Amniotic epithelial cell (primary cell): ENCODE measurements around the gene CEP164.

ENCODE experiments used
- DNase-seq: peaks from one replicate; pipeline ENCODE4 v3.0.0-alpha.2; 2010; ENCODE audit warnings: low read depth

Gene CEP164

DNA sequence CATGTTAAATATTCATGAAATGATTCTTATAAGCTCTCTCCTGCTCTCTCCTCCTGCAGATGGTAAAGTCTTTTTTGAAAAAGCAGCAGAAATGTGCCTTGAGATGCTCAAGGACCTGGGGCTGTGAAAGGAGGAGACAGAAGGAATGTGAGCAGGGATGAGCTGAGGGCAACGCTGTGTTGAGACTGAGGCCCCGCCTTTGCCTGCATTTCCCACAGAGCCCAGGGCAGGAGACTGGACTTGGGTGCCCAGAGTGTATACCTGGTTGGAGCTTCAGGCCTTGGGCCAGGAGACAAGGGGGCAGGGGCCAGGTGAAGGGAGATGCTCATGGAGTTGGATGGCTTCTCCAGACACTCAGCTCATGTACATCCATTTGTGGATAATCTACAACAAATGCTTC lies 39.2 kb downstream of the CEP164 start:
- no peak for DNase-seq

DNA sequence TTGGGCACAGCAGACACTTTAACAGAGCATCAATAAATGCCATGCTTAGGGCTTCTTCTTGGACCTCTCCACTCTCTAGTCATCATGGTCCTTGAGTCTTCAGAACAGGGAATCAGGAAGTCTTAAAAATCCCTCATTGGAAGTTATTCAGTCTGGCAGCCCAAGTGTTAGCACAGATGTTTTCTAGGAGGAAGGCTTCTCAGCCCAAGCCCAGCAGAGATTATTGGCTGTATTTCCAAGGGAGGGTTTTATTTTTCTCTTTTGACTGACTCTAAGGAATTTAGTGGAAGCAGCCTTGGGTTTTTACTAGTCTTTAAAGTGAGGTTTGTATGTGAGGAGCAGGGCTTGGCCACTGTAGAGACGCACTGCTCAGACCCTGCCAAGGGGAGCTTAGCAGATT lies 41.9 kb downstream of the CEP164 start:
- no peak for DNase-seq

- DNase-seq, result no peak
Observed at GRCh38 chr11:117371453-117371852, 43.8 kb downstream of the CEP164 start.

- no peak for DNase-seq
Observed at GRCh38 chr11:117374316-117375055, 46.8 kb downstream of the CEP164 start.

GRCh38 chr11:117375960-117376359 lies 48.3 kb downstream of the CEP164 start:
- no peak for DNase-seq

DNA sequence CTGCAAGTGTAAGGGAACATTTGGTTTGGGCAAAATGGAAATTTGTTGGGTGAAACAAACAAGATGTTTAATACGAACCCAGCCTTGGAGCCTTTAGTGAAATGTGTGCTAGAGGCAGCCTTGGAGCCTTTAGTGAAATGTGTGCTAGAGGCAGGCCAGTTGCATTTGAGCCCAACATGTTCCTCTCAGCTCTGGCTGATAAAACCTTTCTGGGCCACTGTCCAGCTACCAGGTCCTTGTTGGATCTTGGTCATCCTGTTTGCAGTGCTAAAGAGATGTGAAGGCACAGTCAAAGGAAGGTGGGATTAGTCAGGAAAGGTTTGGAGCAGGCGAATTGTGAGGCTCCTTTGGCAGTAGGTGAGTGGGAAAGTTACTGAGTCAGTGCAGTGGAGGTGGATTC lies 48.9 kb downstream of the CEP164 start:
- no peak for DNase-seq

GRCh38 chr11:117378976-117379865 lies 51.6 kb downstream of the CEP164 start:
- no peak for DNase-seq

- no peak for DNase-seq
Observed at GRCh38 chr11:117380676-117381075, 53.0 kb downstream of the CEP164 start.

DNA sequence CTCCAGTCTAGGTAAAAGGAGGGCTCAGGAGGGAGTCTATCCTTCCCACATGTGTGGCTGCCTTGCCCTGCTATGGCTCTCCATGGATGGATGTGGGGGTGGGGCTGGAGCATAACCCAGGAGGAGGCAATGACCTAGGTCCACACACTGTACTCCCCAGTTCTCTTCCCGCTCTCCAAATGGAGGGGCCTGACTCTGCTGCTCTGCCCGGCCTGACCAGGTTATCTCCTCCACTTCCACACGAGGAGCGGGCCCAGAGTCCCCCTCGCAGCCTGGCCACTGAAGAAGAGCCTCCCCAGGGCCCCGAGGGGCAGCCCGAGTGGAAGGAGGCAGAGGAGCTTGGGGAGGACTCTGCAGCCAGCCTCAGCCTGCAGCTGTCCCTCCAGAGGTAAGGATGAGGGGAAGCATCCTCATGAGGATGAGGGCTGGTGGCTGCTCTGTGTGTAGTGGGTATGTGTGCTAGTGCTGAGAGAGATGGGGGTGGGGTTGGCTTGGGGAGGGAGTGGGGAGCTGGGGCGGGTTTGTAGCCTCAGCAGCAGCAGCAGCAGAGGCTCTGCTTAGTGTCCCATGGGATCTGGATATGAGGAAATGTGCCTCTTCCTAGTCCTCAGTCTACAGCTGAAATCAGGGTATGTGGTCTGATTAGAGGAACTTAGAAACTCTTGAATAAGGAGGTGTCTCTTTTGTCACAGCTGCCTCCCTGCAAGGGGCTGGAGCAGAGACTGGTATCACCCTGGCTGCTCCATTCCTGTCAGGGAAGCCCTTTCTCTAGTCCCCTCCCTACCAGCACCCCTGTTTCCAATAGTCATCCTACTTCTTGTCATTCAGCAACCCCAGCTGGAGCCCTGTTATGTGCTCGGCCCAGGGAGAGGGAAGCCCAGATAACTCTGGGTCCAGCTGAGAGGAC lies 54.1 kb downstream of the CEP164 start:
- DNase-seq, result no peak

DNA sequence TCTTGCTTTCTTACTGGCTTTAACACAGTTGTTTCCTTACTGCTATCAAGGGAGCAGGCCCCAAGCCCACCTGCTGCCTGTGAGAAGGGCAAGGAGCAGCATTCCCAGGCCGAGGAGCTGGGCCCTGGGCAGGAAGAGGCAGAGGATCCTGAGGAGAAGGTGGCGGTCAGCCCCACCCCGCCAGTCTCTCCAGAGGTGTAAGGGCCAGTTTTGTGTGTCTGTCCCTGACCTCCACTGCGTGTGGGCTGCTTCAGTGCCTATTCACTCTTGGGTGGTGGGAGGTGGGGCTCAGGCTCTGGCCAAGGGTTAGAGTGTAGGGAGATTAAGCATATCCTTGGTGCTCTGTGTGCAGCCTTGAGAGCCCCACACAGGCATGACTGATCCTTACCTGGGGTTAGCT lies 55.1 kb downstream of the CEP164 start:
- DNase-seq, result no peak

DNA sequence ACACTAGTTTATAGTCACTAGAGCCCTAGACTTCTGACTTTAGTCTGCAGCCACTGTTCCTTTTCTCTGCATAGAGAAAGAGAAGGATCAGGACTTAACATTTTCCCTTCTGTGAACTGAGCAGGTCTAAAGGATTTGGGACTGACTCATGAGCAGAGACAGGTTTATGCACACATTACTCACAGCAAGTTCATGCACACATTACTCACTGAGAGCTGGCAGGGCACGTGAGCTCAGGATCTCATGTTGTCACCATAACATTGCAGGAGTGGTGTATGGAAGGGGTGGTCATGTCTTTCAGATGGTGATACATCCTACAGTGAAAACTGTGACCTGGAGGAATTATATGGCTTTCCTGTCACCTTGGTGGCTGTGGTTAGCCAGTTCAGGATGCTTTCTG lies 56.4 kb downstream of the CEP164 start:
- DNase-seq, result peak; percentile 86

- no peak for DNase-seq
Observed at GRCh38 chr11:117385471-117385870, 57.8 kb downstream of the CEP164 start.

GRCh38 chr11:117385906-117386305 lies 58.3 kb downstream of the CEP164 start:
- DNase-seq, result no peak

- DNase-seq, result peak; percentile 80
Observed at GRCh38 chr11:117387992-117388755, 60.5 kb downstream of the CEP164 start.

DNA sequence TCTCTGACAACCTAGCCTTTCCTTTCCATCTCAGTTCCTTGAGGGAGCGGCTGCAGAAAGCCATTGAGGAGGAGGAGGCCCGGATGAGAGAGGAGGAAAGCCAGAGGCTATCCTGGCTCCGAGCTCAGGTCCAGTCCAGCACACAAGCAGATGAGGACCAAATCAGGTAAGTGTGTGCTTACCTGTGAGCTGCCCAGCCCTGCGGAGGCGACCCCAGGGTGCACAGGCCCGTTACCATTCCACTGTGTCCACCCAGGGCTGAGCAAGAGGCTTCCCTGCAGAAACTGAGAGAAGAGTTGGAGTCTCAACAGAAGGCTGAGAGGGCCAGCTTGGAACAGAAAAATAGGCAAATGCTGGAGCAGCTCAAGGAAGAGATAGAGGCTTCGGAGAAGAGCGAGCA lies 63.1 kb downstream of the CEP164 start:
- no peak for DNase-seq

DNA sequence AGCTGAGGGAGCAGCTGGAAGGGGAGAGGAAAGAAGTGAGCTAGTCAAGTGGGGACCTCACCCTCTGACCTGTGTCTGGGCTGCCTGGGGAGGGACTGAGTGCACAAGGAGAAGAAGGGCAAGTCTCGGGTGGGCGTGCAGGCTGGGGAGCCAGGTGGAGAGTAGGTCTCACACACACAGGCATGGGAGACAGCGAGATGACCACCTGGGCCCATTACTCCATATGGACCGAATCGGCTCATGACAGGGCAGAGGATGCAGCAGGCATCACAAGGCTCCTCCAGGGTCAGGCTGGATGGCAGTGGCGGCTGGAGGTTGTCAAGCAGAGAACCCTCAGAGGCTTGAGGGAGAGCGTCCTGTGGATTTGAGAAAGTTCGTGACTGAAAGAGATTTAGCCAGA lies 63.5 kb downstream of the CEP164 start:
- no peak for DNase-seq

- DNase-seq, result no peak
Observed at GRCh38 chr11:117392001-117392690, 64.5 kb downstream of the CEP164 start.

DNA sequence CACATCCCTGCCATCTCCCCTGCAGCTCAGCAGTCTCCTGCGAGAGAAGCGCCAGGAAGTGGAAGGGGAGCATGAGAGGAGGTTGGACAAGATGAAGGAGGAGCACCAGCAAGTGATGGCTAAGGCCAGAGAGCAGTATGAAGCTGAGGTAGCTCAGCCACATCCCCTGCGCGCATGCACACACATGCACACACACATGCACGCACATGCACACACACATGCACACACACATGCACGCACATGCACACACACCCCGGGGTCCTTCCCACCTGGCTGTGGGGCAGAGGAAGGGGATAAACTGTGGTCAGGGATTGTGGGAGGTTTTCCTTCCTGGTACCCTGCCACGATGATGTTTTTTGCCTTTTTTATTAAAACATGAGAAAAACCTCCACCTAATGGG lies 65.3 kb downstream of the CEP164 start:
- DNase-seq, result no peak

- no peak for DNase-seq
Observed at GRCh38 chr11:117394221-117394925, 66.7 kb downstream of the CEP164 start.

GRCh38 chr11:117395476-117395875 lies 67.8 kb downstream of the CEP164 start:
- DNase-seq, result no peak
